SK-N-MC (cell line): ENCODE measurements around the gene MBD2.

Source experiments
- DNase-seq: peaks from one replicate; pipeline ENCODE4 v3.0.0-alpha.2; 2011; ENCODE audit warnings: low read depth, low spot score
- H3K27ac ChIP-seq: fragments of 200-600 bp; sonication (generic); 2 replicates; pipeline ENCODE4 v1.5.1; 2016; ENCODE audit warnings: mixed run types
- H3K36me3 ChIP-seq: fragments of 200-600 bp; sonication (generic); 2 replicates; pipeline ENCODE4 v1.6.1; 2017; ENCODE audit warnings: antibody characterized with exemption, low read length, mixed read lengths; ENCODE audit not compliant: insufficient read depth
- H3K4me3 ChIP-seq: fragments of 200-600 bp; sonication (generic); 2 replicates; pipeline ENCODE4 v1.5.1; 2016
- H3K9ac ChIP-seq: fragments of 200-600 bp; sonication (generic); 2 replicates; pipeline ENCODE4 v1.8.0; 2017; ENCODE audit warnings: mixed run types, mixed read lengths; ENCODE audit not compliant: insufficient read length
- H3K9me3 ChIP-seq: fragments of 200-600 bp; sonication (generic); 2 replicates; pipeline ENCODE4 v1.6.1; 2017; ENCODE audit warnings: low read depth, mild to moderate bottlenecking, antibody characterized with exemption, low read length, moderate library complexity, mixed read lengths
- EZH2 ChIP-seq: fragments of 200-600 bp; sonication (generic); IDR thresholded peaks from one replicate; pipeline ENCODE4 v1.6.1; 2017; ENCODE audit warnings: antibody characterized with exemption
- FOXP2 ChIP-seq: optimal IDR thresholded peaks from 2 replicates; pipeline ENCODE3; 2011; ENCODE audit warnings: mild to moderate bottlenecking, moderate library complexity; ENCODE audit not compliant: insufficient read depth; ENCODE audit errors: extremely low read length, control extremely low read depth
- POLR2AphosphoS5 ChIP-seq: IDR thresholded peaks from 2 replicates; pipeline ENCODE4 v1.6.1; 2012; ENCODE audit warnings: mild to moderate bottlenecking, low read depth, low read length, borderline replicate concordance

MBD2 gene

GRCh38 chr18:54193786-54194185 is 30.7 kb downstream of the MBD2 start:
- H3K27ac ChIP-seq, result no peak overlapping the region
- TF ChIP-seq FOXP2 (no peak), POLR2AphosphoS5 (no peak), EZH2 (no peak)
- no peaks in the 10 kb centered on the region for H3K9me3 ChIP-seq
- H3K9ac ChIP-seq, result no peak overlapping the region
- H3K4me3 ChIP-seq, result no peak overlapping the region
- DNase-seq, result no peak
- H3K36me3 ChIP-seq, result no peaks in the 10 kb centered on the region; the same call in 1 of the 2 replicates

- H3K36me3 ChIP-seq, result peaks cover 3% of the 10 kb centered on the region; the same call in 1 of the 2 replicates
- no peak overlapping the region for H3K4me3 ChIP-seq
- TF ChIP-seq EZH2 (no peak), FOXP2 (no peak), POLR2AphosphoS5 (no peak)
- H3K27ac ChIP-seq, result no peak overlapping the region
- DNase-seq, result no peak
- H3K9ac ChIP-seq, result no peak overlapping the region
- H3K9me3 ChIP-seq, result no peaks in the 10 kb centered on the region
Observed at GRCh38 chr18:54192900-54193299, 31.6 kb downstream of the MBD2 start.

- H3K36me3 ChIP-seq, result peaks cover 8% of the 10 kb centered on the region; the same call in 1 of the 2 replicates
- no peak for TF ChIP-seq FOXP2
- no peak for TF ChIP-seq EZH2
- TF ChIP-seq POLR2AphosphoS5, result no peak
- H3K4me3 ChIP-seq, result no peak overlapping the region
- no peak overlapping the region for H3K27ac ChIP-seq
- H3K9me3 ChIP-seq, result no peaks in the 10 kb centered on the region
- H3K9ac ChIP-seq, result no peak overlapping the region
- DNase-seq, result no peak
Observed at GRCh38 chr18:54192415-54192814, 32.1 kb downstream of the MBD2 start.

GRCh38 chr18:54191352-54191751 is 33.1 kb downstream of the MBD2 start:
- Histone ChIP-seq H3K4me3 (no peak overlapping the region), H3K9me3 (no peaks in the 10 kb centered on the region), H3K36me3 (peaks cover 16% of the 10 kb centered on the region), H3K9ac (no peak overlapping the region), H3K27ac (no peak overlapping the region)
- TF ChIP-seq EZH2, result no peak
- no peak for TF ChIP-seq POLR2AphosphoS5
- TF ChIP-seq FOXP2, result no peak
- no peak for DNase-seq

GRCh38 chr18:54187372-54187771 is 37.1 kb downstream of the MBD2 start:
- Histone ChIP-seq H3K36me3 (peaks cover 29% of the 10 kb centered on the region), H3K9me3 (no peaks in the 10 kb centered on the region), H3K4me3 (no peak overlapping the region), H3K9ac (no peak overlapping the region), H3K27ac (no peak overlapping the region)
- TF ChIP-seq POLR2AphosphoS5, result no peak
- no peak for TF ChIP-seq EZH2
- TF ChIP-seq FOXP2, result no peak
- DNase-seq, result no peak

- Histone ChIP-seq H3K9me3 (no peaks in the 10 kb centered on the region), H3K36me3 (peaks cover 29% of the 10 kb centered on the region), H3K27ac (no peak overlapping the region), H3K4me3 (no peak overlapping the region), H3K9ac (no peak overlapping the region)
- no peak for TF ChIP-seq POLR2AphosphoS5
- no peak for TF ChIP-seq EZH2
- TF ChIP-seq FOXP2, result no peak
- no peak for DNase-seq
Observed at GRCh38 chr18:54184836-54185235, 39.6 kb downstream of the MBD2 start.

GRCh38 chr18:54183390-54183789 is 41.1 kb downstream of the MBD2 start:
- Histone ChIP-seq H3K4me3 (no peak overlapping the region), H3K9me3 (no peaks in the 10 kb centered on the region), H3K27ac (no peak overlapping the region), H3K36me3 (peaks cover 29% of the 10 kb centered on the region), H3K9ac (no peak overlapping the region)
- no peak for DNase-seq
- TF ChIP-seq FOXP2 (no peak), POLR2AphosphoS5 (no peak), EZH2 (no peak)

GRCh38 chr18:54181856-54182602 is 42.4 kb downstream of the MBD2 start:
- Histone ChIP-seq H3K9me3 (no peaks in the 10 kb centered on the region), H3K4me3 (no peak overlapping the region), H3K27ac (no peak overlapping the region), H3K36me3 (peaks cover 20% of the 10 kb centered on the region), H3K9ac (no peak overlapping the region)
- no peak for DNase-seq
- TF ChIP-seq POLR2AphosphoS5 (no peak), FOXP2 (no peak), EZH2 (no peak)

- H3K9ac ChIP-seq, result no peak overlapping the region
- H3K27ac ChIP-seq, result no peak overlapping the region
- H3K9me3 ChIP-seq, result no peaks in the 10 kb centered on the region
- no peaks in the 10 kb centered on the region for H3K36me3 ChIP-seq
- DNase-seq, result no peak
- TF ChIP-seq FOXP2 (no peak), EZH2 (no peak), POLR2AphosphoS5 (no peak)
- H3K4me3 ChIP-seq, result no peak overlapping the region
Observed at GRCh38 chr18:54173980-54174630, 50.4 kb downstream of the MBD2 start.

GRCh38 chr18:54173250-54173649 is 51.2 kb downstream of the MBD2 start:
- H3K4me3 ChIP-seq, result no peak overlapping the region
- H3K36me3 ChIP-seq, result no peaks in the 10 kb centered on the region

More at GRCh38 chr18:54173250-54173649, 51.2 kb downstream of the MBD2 start:
- H3K9ac ChIP-seq, result no peak overlapping the region
- no peak overlapping the region for H3K27ac ChIP-seq
- no peak for TF ChIP-seq EZH2
- no peak for TF ChIP-seq FOXP2
- no peak for TF ChIP-seq POLR2AphosphoS5
- DNase-seq, result no peak
- H3K9me3 ChIP-seq, result no peaks in the 10 kb centered on the region
